Measurements from ENCODE around the gene KCNH2. TPM values are rescaled to one million over a fixed set of nuclear protein-coding genes. Genes with fewer than 3 reads are reported as not detected.

The KCNH2 gene
- total RNA-seq, 2 experiments from 2014 or later = 5.8 to 7.5 TPM

GRCh38 chr7:150968056-150968733 is 9.9 kb downstream of the KCNH2 start:
- Histone ChIP-seq H3K36me3 (ENCODE audit: insufficient read depth, low read length) (no peaks in the 10 kb centered on the region), H3K9me2 (ENCODE audit: insufficient read depth, low read length) (no peaks in the 10 kb centered on the region), H3K79me2 (ENCODE audit: insufficient read depth, low read depth, low read length) (no peaks in the 10 kb centered on the region), H2AFZ (ENCODE audit: low read length) (no peak overlapping the region), H3K27ac (ENCODE audit: low read depth, low read length, poor library complexity, severe bottlenecking) (no peak overlapping the region), H3K4me2 (ENCODE audit: low read length) (no peak overlapping the region), H3K9me3 (ENCODE audit: low read length) (no peaks in the 10 kb centered on the region), H4K20me1 (ENCODE audit: insufficient read depth, low read length) (no peaks in the 10 kb centered on the region), H3K4me3 (ENCODE audit: low read depth, low read length, poor library complexity, severe bottlenecking) (no peak overlapping the region), H3K4me1 (ENCODE audit: insufficient read depth, low read length, poor library complexity, severe bottlenecking) (peaks cover 18% of the 10 kb centered on the region)
- POLR2A ChIA-PET = no interaction called here
- no peak for DNase-seq (ENCODE audit: low spot score)
- TF ChIP-seq CTCF (conservative IDR thresholded peaks at IDR 0.05; ENCODE audit: low read length) (no peak), EZH2phosphoT487 (IDR thresholded peaks at IDR 0.05; ENCODE audit: borderline replicate concordance, low read depth, low read length) (no peak)
- intact Hi-C loops (cut with micrococcal nuclease; ENCODE audit: unreplicated experiment) = no loop called here
- CTCF ChIA-PET (ENCODE audit: unreplicated experiment) = interaction anchor here (0.7 kb wide), 1 partner anchor 10 kb away, joined by 6 read pairs; no protein-coding TSS in a partner anchor
- no TSS peak for BruUV-seq (replicated peaks)

GRCh38 chr7:150967349-150967748 is 10.8 kb downstream of the KCNH2 start:
- H3K4me3 ChIP-seq (ENCODE audit: low read depth, low read length, poor library complexity, severe bottlenecking) = no peak overlapping the region
- no TSS peak for BruUV-seq (replicated peaks)
- no peak for TF ChIP-seq EZH2phosphoT487 (IDR thresholded peaks at IDR 0.05; ENCODE audit: borderline replicate concordance, low read depth, low read length)
- no peak for TF ChIP-seq CTCF (conservative IDR thresholded peaks at IDR 0.05; ENCODE audit: low read length)
- H3K9me2 ChIP-seq (ENCODE audit: insufficient read depth, low read length) = no peaks in the 10 kb centered on the region
- intact Hi-C loops (cut with micrococcal nuclease; ENCODE audit: unreplicated experiment) = no loop called here
- H3K36me3 ChIP-seq (ENCODE audit: insufficient read depth, low read length) = no peaks in the 10 kb centered on the region
- no peak overlapping the region for H3K27ac ChIP-seq (ENCODE audit: low read depth, low read length, poor library complexity, severe bottlenecking)
- no peak overlapping the region for H2AFZ ChIP-seq (ENCODE audit: low read length)
- ChIA-PET POLR2A (no interaction called here), CTCF (ENCODE audit: unreplicated experiment) (no interaction called here)
- DNase-seq (ENCODE audit: low spot score) = no peak
- no peaks in the 10 kb centered on the region for H4K20me1 ChIP-seq (ENCODE audit: insufficient read depth, low read length)
- H3K4me2 ChIP-seq (ENCODE audit: low read length) = no peak overlapping the region
- H3K9me3 ChIP-seq (ENCODE audit: low read length) = no peaks in the 10 kb centered on the region
- H3K4me1 ChIP-seq (ENCODE audit: insufficient read depth, low read length, poor library complexity, severe bottlenecking) = peaks cover 14% of the 10 kb centered on the region
- H3K79me2 ChIP-seq (ENCODE audit: insufficient read depth, low read depth, low read length) = no peaks in the 10 kb centered on the region

- Histone ChIP-seq H2AFZ (ENCODE audit: low read length) (no peak overlapping the region), H4K20me1 (ENCODE audit: insufficient read depth, low read length) (no peaks in the 10 kb centered on the region), H3K9me2 (ENCODE audit: insufficient read depth, low read length) (no peaks in the 10 kb centered on the region), H3K79me2 (ENCODE audit: insufficient read depth, low read depth, low read length) (no peaks in the 10 kb centered on the region), H3K27ac (ENCODE audit: low read depth, low read length, poor library complexity, severe bottlenecking) (no peak overlapping the region), H3K4me2 (ENCODE audit: low read length) (no peak overlapping the region), H3K4me1 (ENCODE audit: insufficient read depth, low read length, poor library complexity, severe bottlenecking) (peaks cover 2% of the 10 kb centered on the region), H3K36me3 (ENCODE audit: insufficient read depth, low read length) (no peaks in the 10 kb centered on the region), H3K4me3 (ENCODE audit: low read depth, low read length, poor library complexity, severe bottlenecking) (no peak overlapping the region), H3K9me3 (ENCODE audit: low read length) (no peaks in the 10 kb centered on the region)
- CTCF ChIA-PET (ENCODE audit: unreplicated experiment) = no interaction called here
- no peak; the same call in 1 of the 2 replicates for TF ChIP-seq CTCF (conservative IDR thresholded peaks at IDR 0.05; ENCODE audit: low read length)
- TF ChIP-seq EZH2phosphoT487 (IDR thresholded peaks at IDR 0.05; ENCODE audit: borderline replicate concordance, low read depth, low read length) = no peak
- POLR2A ChIA-PET = interaction anchor here (0.7 to 1.0 kb wide), 2 partner anchors 151 to 397 kb away, joined by 3 to 6 read pairs; no protein-coding TSS in a partner anchor
- DNase-seq (ENCODE audit: low spot score) = peak; percentile 20
- intact Hi-C loops (cut with micrococcal nuclease; ENCODE audit: unreplicated experiment) = no loop called here
- BruUV-seq (replicated peaks) = no TSS peak
These were observed 12.1 kb downstream of the KCNH2 start for GRCh38 chr7:150966002-150966401.
